ENCODE data around the gene TRANK1.
A peak's percentile ranks its signal among the peaks of the same experiment; 100 is the strongest.

The TRANK1 gene

GRCh38 chr3:36918050-36918449 is 26.8 kb downstream of the TRANK1 start:
- H3K4me3 ChIP-seq (ENCODE audit: low read depth, low read length) = no peak overlapping the region
- TF ChIP-seq CTCF (IDR thresholded peaks at IDR 0.05; ENCODE audit: low read depth, low read length) = no peak

GRCh38 chr3:36911990-36912804 is 32.7 kb downstream of the TRANK1 start:
- H3K4me3 ChIP-seq (ENCODE audit: low read depth, low read length) = peak overlapping the region; percentile 7
- TF ChIP-seq CTCF (IDR thresholded peaks at IDR 0.05; ENCODE audit: low read depth, low read length) = no peak

DNA sequence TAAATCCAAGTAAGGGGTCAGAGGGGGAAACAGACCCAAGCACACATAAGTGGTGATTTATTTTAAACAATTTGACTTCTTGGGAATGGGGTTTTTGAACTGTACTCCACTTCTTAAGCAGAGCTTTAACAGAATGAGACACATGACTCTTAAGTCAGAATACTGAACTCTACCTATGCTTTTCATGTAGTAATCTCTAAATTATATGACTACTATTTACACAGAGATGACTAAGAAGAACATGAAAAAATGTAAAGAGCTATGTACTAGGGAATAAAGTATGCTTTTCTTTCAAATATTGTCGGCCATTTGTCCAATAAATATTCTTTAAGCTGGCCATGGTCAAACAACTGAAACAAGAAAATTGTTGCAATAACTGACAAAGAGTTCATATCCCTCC is 35.2 kb downstream of the TRANK1 start:
- TF ChIP-seq CTCF (IDR thresholded peaks at IDR 0.05; ENCODE audit: low read depth, low read length) = no peak
- no peak overlapping the region for H3K4me3 ChIP-seq (ENCODE audit: low read depth, low read length)

- no peak overlapping the region for H3K4me3 ChIP-seq (ENCODE audit: low read depth, low read length)
- TF ChIP-seq CTCF (IDR thresholded peaks at IDR 0.05; ENCODE audit: low read depth, low read length) = no peak
Measured at GRCh38 chr3:36909181-36909580, 35.7 kb downstream of the TRANK1 start.

DNA sequence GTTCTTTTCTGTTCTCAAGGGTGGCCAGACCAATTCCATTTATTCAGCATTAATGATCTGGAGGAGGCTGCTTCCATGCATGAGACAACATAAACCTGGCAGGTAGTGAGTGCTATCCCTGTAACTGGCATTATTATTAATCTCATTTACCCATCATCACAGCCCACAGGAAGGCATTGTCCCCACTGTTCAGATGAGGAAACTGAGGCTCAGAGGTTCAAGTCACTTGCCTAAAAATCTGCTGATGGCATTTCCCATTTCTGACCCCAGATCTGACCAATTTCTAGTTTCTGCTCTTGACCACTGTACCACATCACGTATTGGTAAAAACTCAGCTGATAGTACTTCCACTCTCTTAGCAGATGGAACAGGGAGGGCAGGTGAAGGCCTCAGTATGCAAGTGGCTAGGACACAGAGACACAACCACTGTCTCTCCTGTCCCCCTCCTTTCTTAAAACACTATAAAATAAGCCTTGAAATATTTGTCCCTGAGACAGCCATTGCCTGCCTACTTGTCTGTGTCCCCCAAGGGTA is 36.1 kb downstream of the TRANK1 start:
- no peak for TF ChIP-seq CTCF (IDR thresholded peaks at IDR 0.05; ENCODE audit: low read depth, low read length)
- H3K4me3 ChIP-seq (ENCODE audit: low read depth, low read length) = peak overlapping the region; percentile 54

DNA sequence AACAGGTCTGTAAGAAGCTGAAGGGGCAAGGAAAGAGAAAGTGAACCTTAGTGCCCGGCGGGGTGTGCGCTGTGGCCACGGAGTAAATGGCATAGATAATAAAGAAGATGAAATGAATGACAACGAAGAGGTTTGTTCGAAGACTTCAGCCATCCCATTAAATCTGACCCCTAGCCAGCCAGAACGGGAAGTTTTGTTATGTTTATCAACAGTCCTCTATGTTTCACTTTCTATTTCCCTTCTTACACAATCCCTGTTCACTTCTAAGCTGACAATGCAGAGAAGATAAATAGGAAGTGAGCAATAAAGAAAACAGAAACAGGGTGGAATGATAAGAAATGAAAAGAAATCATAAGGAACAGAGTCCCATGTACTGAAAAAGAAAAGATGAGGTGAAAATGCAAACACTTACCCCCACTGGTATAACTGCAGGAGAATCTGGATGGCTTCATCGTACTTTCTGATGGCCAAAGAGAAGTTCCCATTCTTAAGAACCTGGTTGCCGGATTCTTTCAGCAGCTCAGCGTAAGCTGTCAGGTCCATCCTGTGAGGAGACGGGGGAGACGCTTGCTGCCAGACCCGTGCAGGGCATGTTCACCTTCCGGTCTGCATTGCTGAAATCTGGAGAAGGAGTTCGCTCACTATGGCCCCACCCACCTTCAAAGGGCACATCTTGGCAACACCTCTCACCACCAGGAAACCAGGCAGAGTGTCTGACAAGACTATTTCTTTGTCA is 36.8 kb downstream of the TRANK1 start:
- no peak for TF ChIP-seq CTCF (IDR thresholded peaks at IDR 0.05; ENCODE audit: low read depth, low read length)
- H3K4me3 ChIP-seq (ENCODE audit: low read depth, low read length) = peak overlapping the region; percentile 54
